GM23338 (cell line): ENCODE measurements around the gene CD34. TPM values are rescaled to one million over a fixed set of nuclear protein-coding genes. Genes with fewer than 3 reads are reported as not detected.

Experiments
- ATAC-seq: fragments of 200-7000 bp; cut with Tn5 transposase; 3 replicates; pipeline ENCODE4 v1.9.1; 2020
- DNase-seq: peaks from one replicate; pipeline ENCODE4 v3.0.0-alpha.2; 2015; ENCODE audit warnings: low spot score
- H2AFZ ChIP-seq: fragments of 200-600 bp; sonication (generic); 2 replicates; pipeline ENCODE4 v1.8.0; 2016; ENCODE audit warnings: antibody characterized with exemption, mild to moderate bottlenecking, moderate library complexity
- H3F3A ChIP-seq: fragments of 200-600 bp; sonication (generic); replicated peaks from 2 replicates; pipeline ENCODE4 v1.8.0; 2017; ENCODE audit warnings: antibody characterized with exemption, mixed run types, low read depth
- H3K27ac ChIP-seq: fragments of 200-600 bp; sonication (generic); 2 replicates; pipeline ENCODE4 v1.6.1; 2016; ENCODE audit warnings: low read depth
- H3K27me3 ChIP-seq: fragments of 200-600 bp; sonication (generic); 2 replicates; pipeline ENCODE4 v1.8.0; 2016; ENCODE audit warnings: mild to moderate bottlenecking, mixed run types, moderate library complexity; ENCODE audit not compliant: insufficient read depth
- H3K36me3 ChIP-seq: fragments of 200-600 bp; sonication (generic); 2 replicates; pipeline ENCODE4 v1.8.0; 2016; ENCODE audit warnings: mild to moderate bottlenecking; ENCODE audit not compliant: insufficient read depth
- H3K4me1 ChIP-seq: fragments of 200-600 bp; sonication (generic); 2 replicates; pipeline ENCODE4 v1.8.0; 2016; ENCODE audit warnings: mild to moderate bottlenecking, moderate library complexity; ENCODE audit not compliant: insufficient read depth
- H3K4me2 ChIP-seq: fragments of 200-600 bp; sonication (generic); 2 replicates; pipeline ENCODE4 v1.7.1; 2017; ENCODE audit warnings: mixed run types
- H3K4me3 ChIP-seq: fragments of 200-600 bp; sonication (generic); 2 replicates; pipeline ENCODE4 v1.6.1; 2016; ENCODE audit warnings: mixed run types
- H3K79me2 ChIP-seq: fragments of 200-600 bp; sonication (generic); replicated peaks from 2 replicates; pipeline ENCODE4 v1.8.0; 2017; ENCODE audit warnings: mild to moderate bottlenecking; ENCODE audit not compliant: insufficient read depth
- H3K9me2 ChIP-seq: fragments of 200-600 bp; sonication (generic); 2 replicates; pipeline ENCODE4 v1.8.0; 2017; ENCODE audit not compliant: insufficient read depth
- H4K20me1 ChIP-seq: fragments of 200-600 bp; sonication (generic); replicated peaks from 2 replicates; pipeline ENCODE4 v1.8.0; 2017; ENCODE audit warnings: mild to moderate bottlenecking; ENCODE audit not compliant: insufficient read depth
- H3K27ac Mint-ChIP-seq: 2 replicates; pipeline ENCODE4 v1.8.0; 2020; ENCODE audit warnings: inconsistent platforms, mild to moderate bottlenecking, moderate library complexity, mixed read lengths
- H3K27me3 Mint-ChIP-seq: 3 replicates; pipeline ENCODE4 v1.8.0; 2022; ENCODE audit warnings: low read depth, mild to moderate bottlenecking, moderate library complexity, mixed read lengths, inconsistent platforms; ENCODE audit not compliant: insufficient read depth, poor library complexity
- H3K36me3 Mint-ChIP-seq: 3 replicates; pipeline ENCODE4 v1.8.0; 2021; ENCODE audit warnings: low read depth, mild to moderate bottlenecking, inconsistent platforms, moderate library complexity, mixed read lengths
- H3K4me1 Mint-ChIP-seq: 3 replicates; pipeline ENCODE4 v1.8.0; 2020; ENCODE audit warnings: mild to moderate bottlenecking, inconsistent platforms, mixed read lengths
- H3K4me3 Mint-ChIP-seq: 3 replicates; pipeline ENCODE4 v1.8.0; 2021; ENCODE audit warnings: moderate library complexity, mild to moderate bottlenecking, inconsistent platforms, mixed read lengths
- H3K9me3 Mint-ChIP-seq: 3 replicates; pipeline ENCODE4 v1.8.0; 2020; ENCODE audit warnings: moderate library complexity, mild to moderate bottlenecking, inconsistent platforms, mixed read lengths
- CREB1 ChIP-seq: fragments of 250-450 bp; sonication (Bioruptor Pico); IDR thresholded peaks from 2 replicates; pipeline ENCODE4 v1.5.0; 2020; ENCODE audit warnings: low read depth, mild to moderate bottlenecking, moderate library complexity
- ETS1 ChIP-seq: IDR thresholded peaks from 2 replicates; pipeline ENCODE4 v1.6.1; 2016; ENCODE audit warnings: antibody characterized with exemption
- EZH2 ChIP-seq: fragments of 200-600 bp; sonication (generic); IDR thresholded peaks from one replicate; pipeline ENCODE4 v1.8.0; 2017; ENCODE audit warnings: antibody characterized with exemption, mild to moderate bottlenecking, low read depth; ENCODE audit not compliant: unreplicated experiment
- EZH2phosphoT487 ChIP-seq: fragments of 200-600 bp; sonication (generic); IDR thresholded peaks from one replicate; pipeline ENCODE4 v1.8.1; 2018; ENCODE audit warnings: antibody characterized with exemption; ENCODE audit not compliant: unreplicated experiment
- JUNB ChIP-seq: IDR thresholded peaks from one replicate; pipeline ENCODE4 v1.6.1; 2016; ENCODE audit warnings: antibody characterized with exemption; ENCODE audit not compliant: unreplicated experiment
- NANOG ChIP-seq: IDR thresholded peaks from 2 replicates; pipeline ENCODE4 v1.6.1; 2016; ENCODE audit warnings: antibody characterized with exemption, borderline replicate concordance
- POLR2AphosphoS5 ChIP-seq: IDR thresholded peaks from 2 replicates; pipeline ENCODE4 v1.6.1; 2016; ENCODE audit warnings: antibody characterized with exemption, low read depth
- ZNF114 ChIP-seq: fragments of 250-450 bp; sonication (Bioruptor Pico); IDR thresholded peaks from 2 replicates; pipeline ENCODE4 v1.5.0; 2020; ENCODE audit warnings: mild to moderate bottlenecking, moderate library complexity
- ZNF331 ChIP-seq: fragments of 250-450 bp; sonication (Bioruptor Pico); IDR thresholded peaks from 2 replicates; pipeline ENCODE4 v1.5.0; 2020; ENCODE audit warnings: low read depth, mild to moderate bottlenecking, moderate library complexity
- polyA plus RNA-seq: library from polyadenylated mRNA; unstranded; fragments of >200 nt; fragmentation: Nextera tagmentation; extraction: Ambion mirVana; gene quantifications from 2 replicates; pipeline ENCODE4 v1.2.1, GENCODE V29; 2016
- total RNA-seq: library from RNA; depleted of rRNA; stranded (reverse); fragments of >200 nt; shearing (Covaris generic); gene quantifications from 2 replicates; pipeline ENCODE4 v1.2.3, GENCODE V29; 2014
- TF ChIP-seq, protein P1 (sequence below): fragments of 250-450 bp; sonication (Bioruptor Pico); IDR thresholded peaks from 2 replicates; pipeline ENCODE4 v1.5.0; 2020; ENCODE audit warnings: mild to moderate bottlenecking, moderate library complexity

Gene CD34
- total and polyA plus RNA-seq, 2 experiments from 2014 or later: 0.07 to 0.18 TPM

DNA sequence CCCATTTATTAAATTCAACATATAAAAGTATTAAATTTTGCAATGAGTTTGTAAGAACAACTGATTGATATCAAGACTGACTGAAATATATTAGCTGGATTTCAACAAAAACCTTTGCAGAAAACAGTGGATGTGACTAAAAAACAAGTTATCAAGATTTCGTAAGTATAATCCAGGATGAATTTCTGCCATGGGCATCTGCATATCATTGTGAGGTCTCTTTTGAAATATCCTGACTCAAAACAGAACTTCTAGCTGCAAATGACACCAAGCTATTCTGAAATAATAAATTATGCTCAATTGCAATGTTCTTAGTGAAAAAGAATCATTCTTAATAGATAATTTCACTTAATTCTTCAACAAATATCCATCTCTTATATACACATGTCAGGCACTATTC, 52.6 kb downstream of the CD34 start (continued):
- TF ChIP-seq, protein P1, sequence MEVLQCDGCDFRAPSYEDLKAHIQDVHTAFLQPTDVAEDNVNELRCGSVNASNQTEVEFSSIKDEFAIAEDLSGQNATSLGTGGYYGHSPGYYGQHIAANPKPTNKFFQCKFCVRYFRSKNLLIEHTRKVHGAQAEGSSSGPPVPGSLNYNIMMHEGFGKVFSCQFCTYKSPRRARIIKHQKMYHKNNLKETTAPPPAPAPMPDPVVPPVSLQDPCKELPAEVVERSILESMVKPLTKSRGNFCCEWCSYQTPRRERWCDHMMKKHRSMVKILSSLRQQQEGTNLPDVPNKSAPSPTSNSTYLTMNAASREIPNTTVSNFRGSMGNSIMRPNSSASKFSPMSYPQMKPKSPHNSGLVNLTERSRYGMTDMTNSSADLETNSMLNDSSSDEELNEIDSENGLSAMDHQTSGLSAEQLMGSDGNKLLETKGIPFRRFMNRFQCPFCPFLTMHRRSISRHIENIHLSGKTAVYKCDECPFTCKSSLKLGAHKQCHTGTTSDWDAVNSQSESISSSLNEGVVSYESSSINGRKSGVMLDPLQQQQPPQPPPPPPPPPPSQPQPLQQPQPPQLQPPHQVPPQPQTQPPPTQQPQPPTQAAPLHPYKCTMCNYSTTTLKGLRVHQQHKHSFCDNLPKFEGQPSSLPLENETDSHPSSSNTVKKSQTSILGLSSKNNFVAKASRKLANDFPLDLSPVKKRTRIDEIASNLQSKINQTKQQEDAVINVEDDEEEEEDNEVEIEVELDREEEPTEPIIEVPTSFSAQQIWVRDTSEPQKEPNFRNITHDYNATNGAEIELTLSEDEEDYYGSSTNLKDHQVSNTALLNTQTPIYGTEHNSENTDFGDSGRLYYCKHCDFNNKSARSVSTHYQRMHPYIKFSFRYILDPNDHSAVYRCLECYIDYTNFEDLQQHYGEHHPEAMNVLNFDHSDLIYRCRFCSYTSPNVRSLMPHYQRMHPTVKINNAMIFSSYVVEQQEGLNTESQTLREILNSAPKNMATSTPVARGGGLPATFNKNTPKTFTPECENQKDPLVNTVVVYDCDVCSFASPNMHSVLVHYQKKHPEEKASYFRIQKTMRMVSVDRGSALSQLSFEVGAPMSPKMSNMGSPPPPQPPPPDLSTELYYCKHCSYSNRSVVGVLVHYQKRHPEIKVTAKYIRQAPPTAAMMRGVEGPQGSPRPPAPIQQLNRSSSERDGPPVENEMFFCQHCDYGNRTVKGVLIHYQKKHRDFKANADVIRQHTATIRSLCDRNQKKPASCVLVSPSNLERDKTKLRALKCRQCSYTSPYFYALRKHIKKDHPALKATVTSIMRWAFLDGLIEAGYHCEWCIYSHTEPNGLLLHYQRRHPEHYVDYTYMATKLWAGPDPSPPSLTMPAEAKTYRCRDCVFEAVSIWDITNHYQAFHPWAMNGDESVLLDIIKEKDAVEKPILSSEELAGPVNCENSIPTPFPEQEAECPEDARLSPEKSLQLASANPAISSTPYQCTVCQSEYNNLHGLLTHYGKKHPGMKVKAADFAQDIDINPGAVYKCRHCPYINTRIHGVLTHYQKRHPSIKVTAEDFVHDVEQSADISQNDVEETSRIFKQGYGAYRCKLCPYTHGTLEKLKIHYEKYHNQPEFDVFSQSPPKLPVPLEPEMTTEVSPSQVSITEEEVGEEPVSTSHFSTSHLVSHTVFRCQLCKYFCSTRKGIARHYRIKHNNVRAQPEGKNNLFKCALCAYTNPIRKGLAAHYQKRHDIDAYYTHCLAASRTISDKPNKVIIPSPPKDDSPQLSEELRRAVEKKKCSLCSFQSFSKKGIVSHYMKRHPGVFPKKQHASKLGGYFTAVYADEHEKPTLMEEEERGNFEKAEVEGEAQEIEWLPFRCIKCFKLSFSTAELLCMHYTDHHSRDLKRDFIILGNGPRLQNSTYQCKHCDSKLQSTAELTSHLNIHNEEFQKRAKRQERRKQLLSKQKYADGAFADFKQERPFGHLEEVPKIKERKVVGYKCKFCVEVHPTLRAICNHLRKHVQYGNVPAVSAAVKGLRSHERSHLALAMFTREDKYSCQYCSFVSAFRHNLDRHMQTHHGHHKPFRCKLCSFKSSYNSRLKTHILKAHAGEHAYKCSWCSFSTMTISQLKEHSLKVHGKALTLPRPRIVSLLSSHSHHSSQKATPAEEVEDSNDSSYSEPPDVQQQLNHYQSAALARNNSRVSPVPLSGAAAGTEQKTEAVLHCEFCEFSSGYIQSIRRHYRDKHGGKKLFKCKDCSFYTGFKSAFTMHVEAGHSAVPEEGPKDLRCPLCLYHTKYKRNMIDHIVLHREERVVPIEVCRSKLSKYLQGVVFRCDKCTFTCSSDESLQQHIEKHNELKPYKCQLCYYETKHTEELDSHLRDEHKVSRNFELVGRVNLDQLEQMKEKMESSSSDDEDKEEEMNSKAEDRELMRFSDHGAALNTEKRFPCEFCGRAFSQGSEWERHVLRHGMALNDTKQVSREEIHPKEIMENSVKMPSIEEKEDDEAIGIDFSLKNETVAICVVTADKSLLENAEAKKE: no peak
- TF ChIP-seq NANOG (no peak), ZNF114 (CRISPR knock-in tag) (no peak)

DNA sequence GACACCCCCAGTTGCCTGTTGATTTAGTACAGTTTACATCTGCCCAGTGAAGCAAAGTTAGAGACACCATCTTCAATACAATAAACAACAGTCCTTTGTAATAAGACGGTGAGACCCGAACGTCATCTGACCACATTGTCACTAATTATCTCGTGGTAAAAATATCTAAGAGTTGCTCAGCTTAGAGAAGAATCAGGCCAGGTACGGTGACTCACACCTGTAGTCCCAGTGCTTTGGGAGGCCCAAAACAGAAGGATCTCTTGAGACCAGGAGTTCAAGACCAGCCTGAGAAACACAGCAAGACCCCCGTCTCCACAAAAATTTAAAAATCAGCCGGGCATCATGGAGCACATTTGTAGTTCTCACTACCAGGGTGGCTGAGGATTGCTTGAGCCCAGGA, 53.5 kb downstream of the CD34 start:
- 0 out of 2 replicates have a peak, but pooled peaks cover 8% of the 10 kb centered on the region for H3K9me2 ChIP-seq
- no peaks in the 10 kb centered on the region for H4K20me1 ChIP-seq
- Mint-ChIP-seq H3K4me3 (no peak overlapping the region), H3K27me3 (no peaks in the 10 kb centered on the region), H3K4me1 (peaks cover 8% of the 10 kb centered on the region; the same call in 2 of the 3 replicates), H3K27ac (no peak overlapping the region), H3K9me3 (no peaks in the 10 kb centered on the region), H3K36me3 (no peaks in the 10 kb centered on the region)
- ATAC-seq (no peak), DNase-seq (no peak)
- no peaks in the 10 kb centered on the region for H3K79me2 ChIP-seq
- peaks cover 20% of the 10 kb centered on the region for H3K4me1 ChIP-seq
- H2AFZ ChIP-seq: no peak overlapping the region
- no peak overlapping the region for H3K4me2 ChIP-seq
- no peaks in the 10 kb centered on the region for H3K27me3 ChIP-seq
- H3F3A ChIP-seq: no peaks in the 10 kb centered on the region
- H3K27ac ChIP-seq: no peak overlapping the region
- H3K4me3 ChIP-seq: no peak overlapping the region
- H3K36me3 ChIP-seq: no peaks in the 10 kb centered on the region
- TF ChIP-seq ZNF331 (CRISPR knock-in tag) (no peak), EZH2 (no peak), POLR2AphosphoS5 (no peak), JUNB (no peak), ZNF114 (CRISPR knock-in tag) (no peak), NANOG (no peak), ETS1 (no peak), CREB1 (CRISPR knock-in tag) (no peak), EZH2phosphoT487 (no peak)
- TF ChIP-seq, protein P1: no peak
